PC-3 (cell line): ENCODE measurements around the gene GPC6.

Experiments used
- EZH2phosphoT487 ChIP-seq: fragments of 300-600 bp; sonication (generic); IDR thresholded peaks from 2 replicates; pipeline ENCODE4 v1.6.1; 2018; ENCODE audit warnings: mild to moderate bottlenecking, antibody characterized with exemption, low read length, borderline replicate concordance
- TF ChIP-seq, protein P1 (sequence below): fragments of 300-600 bp; sonication (generic); conservative IDR thresholded peaks from 2 replicates; pipeline ENCODE4 v1.5.1; 2017; ENCODE audit warnings: antibody characterized with exemption, low read depth, mild to moderate bottlenecking, low read length

DNA sequence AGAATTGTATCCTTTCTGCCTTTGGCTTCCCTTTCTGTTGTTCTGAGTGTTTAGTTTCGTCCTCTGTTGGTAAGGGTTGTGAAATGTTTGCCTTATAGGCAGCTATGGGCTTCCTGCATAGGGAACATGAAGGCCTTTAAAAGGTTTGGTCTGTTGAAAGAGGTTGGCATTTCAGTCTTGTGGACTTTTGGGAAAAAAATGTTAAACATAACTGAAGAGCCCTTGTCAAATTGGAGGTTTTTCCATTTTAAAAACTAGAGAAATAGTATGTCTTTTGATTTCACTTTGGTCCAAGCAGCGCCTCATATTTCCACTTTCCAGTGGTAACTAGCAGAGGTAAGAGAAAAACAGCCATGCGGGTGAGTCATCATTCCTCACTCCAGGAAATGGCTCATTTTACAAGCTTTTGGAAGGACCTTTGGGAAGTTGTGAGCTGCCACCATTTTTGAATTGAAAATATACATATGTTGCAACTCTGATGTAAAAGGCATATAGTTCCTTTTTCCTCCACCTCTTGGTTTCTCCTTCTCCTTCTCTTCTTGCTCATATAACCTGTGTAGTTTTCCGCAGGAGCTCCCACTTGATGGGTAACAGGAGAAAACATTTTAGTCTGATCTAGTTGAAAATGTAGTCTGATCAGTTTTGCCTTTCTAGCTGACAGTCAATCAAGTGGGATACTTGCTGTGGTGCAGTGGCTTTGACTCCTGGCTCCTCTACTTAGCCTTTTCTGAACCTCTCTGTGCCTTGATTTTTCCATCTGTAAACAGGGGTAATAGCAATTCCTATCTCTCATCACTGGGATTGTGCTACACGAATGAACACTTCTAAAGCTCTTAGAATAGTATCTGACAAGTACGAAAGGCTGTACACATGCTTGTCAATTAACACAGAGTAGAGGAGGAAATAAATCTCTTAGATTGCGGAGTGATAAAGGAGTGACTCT is 23.0 kb downstream of the GPC6 start:
- TF ChIP-seq, protein P1, sequence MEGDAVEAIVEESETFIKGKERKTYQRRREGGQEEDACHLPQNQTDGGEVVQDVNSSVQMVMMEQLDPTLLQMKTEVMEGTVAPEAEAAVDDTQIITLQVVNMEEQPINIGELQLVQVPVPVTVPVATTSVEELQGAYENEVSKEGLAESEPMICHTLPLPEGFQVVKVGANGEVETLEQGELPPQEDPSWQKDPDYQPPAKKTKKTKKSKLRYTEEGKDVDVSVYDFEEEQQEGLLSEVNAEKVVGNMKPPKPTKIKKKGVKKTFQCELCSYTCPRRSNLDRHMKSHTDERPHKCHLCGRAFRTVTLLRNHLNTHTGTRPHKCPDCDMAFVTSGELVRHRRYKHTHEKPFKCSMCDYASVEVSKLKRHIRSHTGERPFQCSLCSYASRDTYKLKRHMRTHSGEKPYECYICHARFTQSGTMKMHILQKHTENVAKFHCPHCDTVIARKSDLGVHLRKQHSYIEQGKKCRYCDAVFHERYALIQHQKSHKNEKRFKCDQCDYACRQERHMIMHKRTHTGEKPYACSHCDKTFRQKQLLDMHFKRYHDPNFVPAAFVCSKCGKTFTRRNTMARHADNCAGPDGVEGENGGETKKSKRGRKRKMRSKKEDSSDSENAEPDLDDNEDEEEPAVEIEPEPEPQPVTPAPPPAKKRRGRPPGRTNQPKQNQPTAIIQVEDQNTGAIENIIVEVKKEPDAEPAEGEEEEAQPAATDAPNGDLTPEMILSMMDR = no peak
- TF ChIP-seq EZH2phosphoT487 = no peak
